MM.1S (cell line): ENCODE data around the gene NUP210L.

Source experiments
- EZH2 ChIP-seq: fragments of 300-600 bp; sonication (generic); optimal IDR thresholded peaks from 2 replicates; pipeline ENCODE3; 2017; ENCODE audit warnings: low read depth, mild to moderate bottlenecking, antibody characterized with exemption, low read length, mixed read lengths
- EZH2phosphoT487 ChIP-seq: fragments of 300-600 bp; sonication (generic); IDR thresholded peaks from 2 replicates; pipeline ENCODE4 v1.6.1; 2018; ENCODE audit warnings: antibody characterized with exemption, low read length

- TF ChIP-seq EZH2phosphoT487 (no peak), EZH2 (no peak)
Measured at GRCh38 chr1:153991151-153991630, 163.7 kb downstream of the NUP210L start.
